Naive thymus-derived CD4-positive, alpha-beta T cell (primary cell): ENCODE results near the gene CUL2. TPM values are rescaled to one million over a fixed set of nuclear protein-coding genes. Genes with fewer than 3 reads are reported as not detected.

Experiments used
- ATAC-seq: fragments of 150-1000 bp; cut with Tn5 transposase; 2 replicates; pipeline ENCODE4 v1.10.0; 2021; ENCODE audit warnings: mild to moderate bottlenecking, moderate library complexity
- CTCF ChIA-PET: fragments of 350-600 bp; sonication (Branson Sonifier 250); formaldehyde crosslinking; loops from one replicate; lab custom pipeline; 2021; ENCODE audit warnings: antibody characterized with exemption; lab: Charles Lee
- POLR2A ChIA-PET: fragments of 350-600 bp; sonication (Branson Sonifier 250); formaldehyde crosslinking; loops from one replicate; lab custom pipeline; 2021; ENCODE audit warnings: antibody characterized with exemption, inconsistent platforms; lab: Charles Lee
- DNase-seq, 9 donors: peaks; one replicate each; pipeline versions ENCODE4 v3.0.0 to v3.0.0-alpha.2; 2020 to 2022; ENCODE audit warnings: mixed read lengths in 1 of 9
- H3K27ac ChIP-seq: one replicate; pipeline ENCODE4 v1.7.0; 2013; ENCODE audit warnings: mild to moderate bottlenecking, low read depth, low read length, moderate library complexity
- H3K27me3 ChIP-seq, 2 donors: one replicate each; pipeline ENCODE4 v1.7.0; 2013; ENCODE audit warnings: low read length in 2 of 2, mild to moderate bottlenecking in 2 of 2, moderate library complexity in 2 of 2; ENCODE audit not compliant: control insufficient read depth in 2 of 2, insufficient read depth in 2 of 2
- H3K36me3 ChIP-seq, 3 experiments: 1 replicate in 2 of 3; 2 replicates in 1 of 3; pipeline ENCODE4 v1.7.0; 2013; ENCODE audit warnings: low read length in 3 of 3, mild to moderate bottlenecking in 3 of 3, moderate library complexity in 1 of 3; ENCODE audit not compliant: insufficient read depth in 3 of 3, control insufficient read depth in 2 of 3
- H3K4me1 ChIP-seq, 2 donors: one replicate each; pipeline ENCODE4 v1.7.0; 2013; ENCODE audit warnings: low read length in 2 of 2, mild to moderate bottlenecking in 2 of 2, moderate library complexity in 1 of 2; ENCODE audit not compliant: control insufficient read depth in 2 of 2, insufficient read depth in 2 of 2
- H3K4me3 ChIP-seq: 2 replicates; pipeline ENCODE4 v1.7.0; 2013; ENCODE audit warnings: mild to moderate bottlenecking, low read length
- H3K9me3 ChIP-seq, 3 experiments: 1 replicate in 2 of 3; 2 replicates in 1 of 3; pipeline ENCODE4 v1.7.0; 2013; ENCODE audit warnings: low read length in 3 of 3; ENCODE audit not compliant: control insufficient read depth in 2 of 3
- H3K27ac Mint-ChIP-seq, 9 donors: one replicate each; pipeline ENCODE4 v1.8.0; 2020 to 2022; ENCODE audit warnings: mixed read lengths in 9 of 9, mild to moderate bottlenecking in 8 of 9, moderate library complexity in 5 of 9, inconsistent platforms in 2 of 9
- H3K27me3 Mint-ChIP-seq, 5 donors: one replicate each; pipeline ENCODE4 v1.8.0; 2021 to 2022; ENCODE audit warnings: mixed read lengths in 5 of 5, mild to moderate bottlenecking in 1 of 5
- H3K36me3 Mint-ChIP-seq, 5 donors: one replicate each; pipeline ENCODE4 v1.8.0; 2020 to 2022; ENCODE audit warnings: mixed read lengths in 5 of 5, mild to moderate bottlenecking in 3 of 5, inconsistent platforms in 1 of 5
- H3K4me1 Mint-ChIP-seq, 7 donors: one replicate each; pipeline ENCODE4 v1.8.0; 2020 to 2022; ENCODE audit warnings: mixed read lengths in 7 of 7, mild to moderate bottlenecking in 3 of 7, inconsistent platforms in 1 of 7
- H3K4me3 Mint-ChIP-seq, 10 donors: one replicate each; pipeline ENCODE4 v1.8.0; 2020 to 2022; ENCODE audit warnings: mild to moderate bottlenecking in 10 of 10, mixed read lengths in 10 of 10, moderate library complexity in 6 of 10, inconsistent platforms in 2 of 10
- H3K9me3 Mint-ChIP-seq, 11 donors: one replicate each; pipeline ENCODE4 v1.8.0; 2020 to 2022; ENCODE audit warnings: mixed read lengths in 11 of 11, mild to moderate bottlenecking in 4 of 11, inconsistent platforms in 1 of 11, moderate library complexity in 1 of 11
- intact Hi-C, 2 donors: fragments of 100-400 bp; cut with micrococcal nuclease; formaldehyde crosslinking; loops; one replicate each; pipeline ENCODE4 v1.15.1; 2023
- polyA plus RNA-seq, 2 donors: library from polyadenylated mRNA; unstranded; fragments of 300-500 nt; fragmentation: Illumina TruSeq; gene quantifications; one replicate each; pipeline ENCODE4 v1.2.3, GENCODE V29; 2021
- total RNA-seq, 6 experiments: library from RNA in 5 of 6; stranded (reverse) in 5 of 6; gene quantifications; 1 replicate in 5 of 6; 2 replicates in 1 of 6; pipeline ENCODE4 v1.2.3 and lab custom pipeline; 2021 to 2026

The CUL2 gene
- total and polyA plus RNA-seq, 7 experiments from 2014 or later, result 26.5 to 43.7 (median 35.7) TPM

- ChIA-PET POLR2A (no interaction called here), CTCF (interaction anchor here (0.6 kb wide), 2 partner anchors 12 to 28 kb away, joined by 3 to 5 read pairs; no protein-coding TSS in a partner anchor)
- ATAC-seq (no peak), DNase-seq (no peak)
- intact Hi-C loops, result no loop called here
- Histone ChIP-seq H3K9me3 (no peaks in the 10 kb centered on the region), H3K27me3 (no peaks in the 10 kb centered on the region), H3K27ac (no peak overlapping the region), H3K4me1 (peaks cover 0 to 3% of the 10 kb centered on the region in 2 donors), H3K4me3 (no peak overlapping the region), H3K36me3 (peaks cover 0 to 9% (median 0%) of the 10 kb centered on the region in 3 experiments)
- no peaks in the 10 kb centered on the region for H3K27me3 Mint-ChIP-seq
- H3K36me3 Mint-ChIP-seq, result peaks cover 0 to 23% (median 11%) of the 10 kb centered on the region in 5 donors
- H3K4me3 Mint-ChIP-seq, result no peak overlapping the region
- peak overlapping the region in 2 of 9 donors; percentile 41 to 43 for H3K27ac Mint-ChIP-seq
- H3K9me3 Mint-ChIP-seq, result peaks cover 0 to 1% (median 0%) of the 10 kb centered on the region in 11 donors
- H3K4me1 Mint-ChIP-seq, result peaks cover 9 to 46% (median 38%) of the 10 kb centered on the region in 7 donors
Observed at GRCh38 chr10:35075228-35075627, 14.9 kb downstream of the CUL2 start.

GRCh38 chr10:35074266-35074665 is 15.9 kb downstream of the CUL2 start:
- H3K4me3 Mint-ChIP-seq, result no peak overlapping the region
- H3K36me3 Mint-ChIP-seq, result peaks cover 3 to 23% (median 13%) of the 10 kb centered on the region in 5 donors
- ChIA-PET POLR2A (no interaction called here), CTCF (no interaction called here)
- DNase-seq (no peak), ATAC-seq (no peak)
- no peaks in the 10 kb centered on the region for H3K27me3 Mint-ChIP-seq
- peaks cover 0 to 1% (median 0%) of the 10 kb centered on the region in 11 donors for H3K9me3 Mint-ChIP-seq
- Histone ChIP-seq H3K9me3 (no peaks in the 10 kb centered on the region), H3K27ac (no peak overlapping the region), H3K27me3 (no peaks in the 10 kb centered on the region), H3K4me1 (peaks cover 0 to 3% of the 10 kb centered on the region in 2 donors), H3K4me3 (no peak overlapping the region), H3K36me3 (peaks cover 0 to 12% (median 0%) of the 10 kb centered on the region in 3 experiments)
- peaks cover 9 to 43% (median 30%) of the 10 kb centered on the region in 7 donors for H3K4me1 Mint-ChIP-seq
- H3K27ac Mint-ChIP-seq, result peak overlapping the region in 3 of 9 donors; percentile 3 to 71 (median 35)
- intact Hi-C loops, result no loop called here

GRCh38 chr10:35070521-35070920 is 19.6 kb downstream of the CUL2 start:
- H3K36me3 ChIP-seq, result peaks cover 0 to 37% (median 0%) of the 10 kb centered on the region in 3 experiments
- H3K9me3 ChIP-seq, result no peaks in the 10 kb centered on the region
- ChIA-PET CTCF (no interaction called here), POLR2A (no interaction called here)
- Mint-ChIP-seq H3K36me3 (peaks cover 3 to 32% (median 17%) of the 10 kb centered on the region in 5 donors), H3K27me3 (no peaks in the 10 kb centered on the region), H3K4me1 (peaks cover 9 to 35% (median 19%) of the 10 kb centered on the region in 7 donors), H3K9me3 (peaks cover 0 to 1% (median 0%) of the 10 kb centered on the region in 11 donors), H3K4me3 (no peak overlapping the region), H3K27ac (peak overlapping the region in 4 of 9 donors; percentile 38 to 59 (median 47))
- intact Hi-C loops, result no loop called here
- no peak overlapping the region for H3K27ac ChIP-seq
- ATAC-seq, result no peak
- no peaks in the 10 kb centered on the region for H3K27me3 ChIP-seq
- peaks cover 0 to 2% of the 10 kb centered on the region in 2 donors for H3K4me1 ChIP-seq
- no peak overlapping the region for H3K4me3 ChIP-seq
- DNase-seq, result no peak

GRCh38 chr10:35063837-35064454 is 26.2 kb downstream of the CUL2 start:
- peaks cover 4 to 48% (median 16%) of the 10 kb centered on the region in 5 donors for H3K36me3 Mint-ChIP-seq
- DNase-seq (no peak), ATAC-seq (no peak)
- H3K9me3 ChIP-seq, result no peaks in the 10 kb centered on the region
- no peak overlapping the region for H3K4me3 ChIP-seq
- no peak overlapping the region for H3K27ac Mint-ChIP-seq
- no peak overlapping the region for H3K4me3 Mint-ChIP-seq
- POLR2A ChIA-PET, result no interaction called here
- no peaks in the 10 kb centered on the region for H3K27me3 Mint-ChIP-seq
- CTCF ChIA-PET, result no interaction called here
- peaks cover 0 to 57% (median 18%) of the 10 kb centered on the region in 3 experiments for H3K36me3 ChIP-seq
- H3K27ac ChIP-seq, result no peak overlapping the region
- H3K4me1 ChIP-seq, result no peaks in the 10 kb centered on the region
- intact Hi-C loops, result no loop called here
- no peaks in the 10 kb centered on the region for H3K27me3 ChIP-seq
- H3K4me1 Mint-ChIP-seq, result peaks cover 0 to 10% (median 4%) of the 10 kb centered on the region in 7 donors
- no peaks in the 10 kb centered on the region for H3K9me3 Mint-ChIP-seq

GRCh38 chr10:35059481-35059880 is 30.7 kb downstream of the CUL2 start:
- Mint-ChIP-seq H3K27me3 (no peaks in the 10 kb centered on the region), H3K36me3 (peaks cover 7 to 59% (median 28%) of the 10 kb centered on the region in 5 donors), H3K9me3 (no peaks in the 10 kb centered on the region), H3K4me1 (peaks cover 8 to 24% (median 13%) of the 10 kb centered on the region in 7 donors), H3K27ac (peak overlapping the region in 3 of 9 donors; percentile 38 to 65 (median 59)), H3K4me3 (no peak overlapping the region)
- CTCF ChIA-PET, result no interaction called here
- intact Hi-C loops, result no loop called here
- H3K27ac ChIP-seq, result no peak overlapping the region
- no peak overlapping the region for H3K4me3 ChIP-seq
- DNase-seq (no peak), ATAC-seq (no peak)
- no peaks in the 10 kb centered on the region for H3K9me3 ChIP-seq
- peaks cover 7 to 55% (median 21%) of the 10 kb centered on the region in 3 experiments for H3K36me3 ChIP-seq
- POLR2A ChIA-PET, result no interaction called here
- H3K27me3 ChIP-seq, result no peaks in the 10 kb centered on the region
- peaks cover 0 to 4% of the 10 kb centered on the region in 2 donors for H3K4me1 ChIP-seq

- H3K27me3 Mint-ChIP-seq, result no peaks in the 10 kb centered on the region
- intact Hi-C loops, result no loop called here
- H3K4me1 ChIP-seq, result peaks cover 0 to 4% of the 10 kb centered on the region in 2 donors
- H3K36me3 Mint-ChIP-seq, result peaks cover 7 to 65% (median 32%) of the 10 kb centered on the region in 5 donors
- H3K36me3 ChIP-seq, result peaks cover 7 to 53% (median 24%) of the 10 kb centered on the region in 3 experiments
- POLR2A ChIA-PET, result no interaction called here
- ATAC-seq (no peak), DNase-seq (no peak)
- H3K4me1 Mint-ChIP-seq, result peaks cover 8 to 24% (median 13%) of the 10 kb centered on the region in 7 donors
- no peak overlapping the region for H3K4me3 Mint-ChIP-seq
- H3K9me3 Mint-ChIP-seq, result no peaks in the 10 kb centered on the region
- no peaks in the 10 kb centered on the region for H3K9me3 ChIP-seq
- H3K27ac Mint-ChIP-seq, result peak overlapping the region in 2 of 9 donors; percentile 38 to 69
- H3K4me3 ChIP-seq, result no peak overlapping the region
- no peak overlapping the region for H3K27ac ChIP-seq
- H3K27me3 ChIP-seq, result no peaks in the 10 kb centered on the region
- CTCF ChIA-PET, result no interaction called here
Observed at GRCh38 chr10:35058686-35059085, 31.5 kb downstream of the CUL2 start.
